Measurements from ENCODE around the gene ATXN1.

The ATXN1 gene

GRCh38 chr6:16505711-16506357 lies 255.4 kb downstream of the ATXN1 start:
- H3K9ac ChIP-seq (ENCODE audit: low read length): no peak overlapping the region
- no peaks in the 10 kb centered on the region for H3K27me3 ChIP-seq (ENCODE audit: control insufficient read depth in 1 of 2, insufficient read depth in 2 of 2, low read length in 2 of 2)
- H3K9me3 ChIP-seq (ENCODE audit: low read length): no peaks in the 10 kb centered on the region
- H3K27ac ChIP-seq (ENCODE audit: low read depth, low read length): peak overlapping the region; percentile 39
- no peaks in the 10 kb centered on the region for H3K36me3 ChIP-seq (ENCODE audit: insufficient read depth, low read length)
- no peak overlapping the region for H3K4me3 ChIP-seq (ENCODE audit: low read depth in 1 of 2, low read length in 2 of 2)
- H3K4me1 ChIP-seq (ENCODE audit: insufficient read depth, low read length): peaks cover 27% of the 10 kb centered on the region

- Histone ChIP-seq H3K4me3 (ENCODE audit: low read depth in 1 of 2, low read length in 2 of 2) (no peak overlapping the region), H3K9ac (ENCODE audit: low read length) (no peak overlapping the region), H3K9me3 (ENCODE audit: low read length) (no peaks in the 10 kb centered on the region), H3K36me3 (ENCODE audit: insufficient read depth, low read length) (no peaks in the 10 kb centered on the region), H3K4me1 (ENCODE audit: insufficient read depth, low read length) (peaks cover 27% of the 10 kb centered on the region), H3K27ac (ENCODE audit: low read depth, low read length) (peak overlapping the region; percentile 49), H3K27me3 (ENCODE audit: control insufficient read depth in 1 of 2, insufficient read depth in 2 of 2, low read length in 2 of 2) (no peaks in the 10 kb centered on the region)
These were observed 256.7 kb downstream of the ATXN1 start for GRCh38 chr6:16504609-16505008.

- Histone ChIP-seq H3K9ac (ENCODE audit: low read length) (no peak overlapping the region), H3K36me3 (ENCODE audit: insufficient read depth, low read length) (no peaks in the 10 kb centered on the region), H3K4me3 (ENCODE audit: low read depth in 1 of 2, low read length in 2 of 2) (no peak overlapping the region), H3K27me3 (ENCODE audit: control insufficient read depth in 1 of 2, insufficient read depth in 2 of 2, low read length in 2 of 2) (no peaks in the 10 kb centered on the region), H3K27ac (ENCODE audit: low read depth, low read length) (no peak overlapping the region), H3K9me3 (ENCODE audit: low read length) (no peaks in the 10 kb centered on the region), H3K4me1 (ENCODE audit: insufficient read depth, low read length) (peaks cover 27% of the 10 kb centered on the region)
These were observed 257.3 kb downstream of the ATXN1 start for GRCh38 chr6:16503970-16504415.

GRCh38 chr6:16503241-16503775 lies 258.0 kb downstream of the ATXN1 start:
- H3K9ac ChIP-seq (ENCODE audit: low read length): no peak overlapping the region
- H3K4me1 ChIP-seq (ENCODE audit: insufficient read depth, low read length): peaks cover 27% of the 10 kb centered on the region
- H3K9me3 ChIP-seq (ENCODE audit: low read length): no peaks in the 10 kb centered on the region

GRCh38 chr6:16498957-16499356 lies 262.3 kb downstream of the ATXN1 start:
- Histone ChIP-seq H3K9ac (ENCODE audit: low read length) (no peak overlapping the region), H3K4me1 (ENCODE audit: insufficient read depth, low read length) (peaks cover 2% of the 10 kb centered on the region), H3K4me3 (ENCODE audit: low read depth in 1 of 2, low read length in 2 of 2) (no peak overlapping the region), H3K27me3 (ENCODE audit: control insufficient read depth in 1 of 2, insufficient read depth in 2 of 2, low read length in 2 of 2) (no peaks in the 10 kb centered on the region), H3K27ac (ENCODE audit: low read depth, low read length) (no peak overlapping the region), H3K36me3 (ENCODE audit: insufficient read depth, low read length) (no peaks in the 10 kb centered on the region), H3K9me3 (ENCODE audit: low read length) (no peaks in the 10 kb centered on the region)

More at GRCh38 chr6:16503241-16503775, 258.0 kb downstream of the ATXN1 start:
- no peak overlapping the region for H3K27ac ChIP-seq (ENCODE audit: low read depth, low read length)
- no peak overlapping the region for H3K4me3 ChIP-seq (ENCODE audit: low read depth in 1 of 2, low read length in 2 of 2)
- no peaks in the 10 kb centered on the region for H3K36me3 ChIP-seq (ENCODE audit: insufficient read depth, low read length)
- no peaks in the 10 kb centered on the region for H3K27me3 ChIP-seq (ENCODE audit: control insufficient read depth in 1 of 2, insufficient read depth in 2 of 2, low read length in 2 of 2)

- no peak overlapping the region for H3K27ac ChIP-seq (ENCODE audit: low read depth, low read length)
- no peaks in the 10 kb centered on the region for H3K36me3 ChIP-seq (ENCODE audit: insufficient read depth, low read length)
- H3K9me3 ChIP-seq (ENCODE audit: low read length): no peaks in the 10 kb centered on the region
- H3K4me3 ChIP-seq (ENCODE audit: low read depth in 1 of 2, low read length in 2 of 2): no peak overlapping the region
- no peaks in the 10 kb centered on the region for H3K4me1 ChIP-seq (ENCODE audit: insufficient read depth, low read length)
- H3K9ac ChIP-seq (ENCODE audit: low read length): no peak overlapping the region
- no peaks in the 10 kb centered on the region for H3K27me3 ChIP-seq (ENCODE audit: control insufficient read depth in 1 of 2, insufficient read depth in 2 of 2, low read length in 2 of 2)
These were observed 263.0 kb downstream of the ATXN1 start for GRCh38 chr6:16498237-16498636.

GRCh38 chr6:16496991-16497801 lies 264.1 kb downstream of the ATXN1 start:
- Histone ChIP-seq H3K9me3 (ENCODE audit: low read length) (no peaks in the 10 kb centered on the region), H3K36me3 (ENCODE audit: insufficient read depth, low read length) (no peaks in the 10 kb centered on the region), H3K4me1 (ENCODE audit: insufficient read depth, low read length) (no peaks in the 10 kb centered on the region), H3K4me3 (ENCODE audit: low read depth in 1 of 2, low read length in 2 of 2) (no peak overlapping the region), H3K9ac (ENCODE audit: low read length) (no peak overlapping the region), H3K27ac (ENCODE audit: low read depth, low read length) (no peak overlapping the region), H3K27me3 (ENCODE audit: control insufficient read depth in 1 of 2, insufficient read depth in 2 of 2, low read length in 2 of 2) (no peaks in the 10 kb centered on the region)

GRCh38 chr6:16496210-16496609 lies 265.1 kb downstream of the ATXN1 start:
- Histone ChIP-seq H3K4me3 (ENCODE audit: low read depth in 1 of 2, low read length in 2 of 2) (no peak overlapping the region), H3K36me3 (ENCODE audit: insufficient read depth, low read length) (no peaks in the 10 kb centered on the region), H3K4me1 (ENCODE audit: insufficient read depth, low read length) (no peaks in the 10 kb centered on the region), H3K27ac (ENCODE audit: low read depth, low read length) (no peak overlapping the region), H3K27me3 (ENCODE audit: control insufficient read depth in 1 of 2, insufficient read depth in 2 of 2, low read length in 2 of 2) (no peaks in the 10 kb centered on the region), H3K9me3 (ENCODE audit: low read length) (no peaks in the 10 kb centered on the region), H3K9ac (ENCODE audit: low read length) (no peak overlapping the region)

GRCh38 chr6:16494793-16495192 lies 266.5 kb downstream of the ATXN1 start:
- Histone ChIP-seq H3K4me3 (ENCODE audit: low read depth in 1 of 2, low read length in 2 of 2) (no peak overlapping the region), H3K27me3 (ENCODE audit: control insufficient read depth in 1 of 2, insufficient read depth in 2 of 2, low read length in 2 of 2) (no peaks in the 10 kb centered on the region), H3K4me1 (ENCODE audit: insufficient read depth, low read length) (no peaks in the 10 kb centered on the region), H3K9me3 (ENCODE audit: low read length) (no peaks in the 10 kb centered on the region), H3K9ac (ENCODE audit: low read length) (no peak overlapping the region), H3K27ac (ENCODE audit: low read depth, low read length) (no peak overlapping the region), H3K36me3 (ENCODE audit: insufficient read depth, low read length) (no peaks in the 10 kb centered on the region)

GRCh38 chr6:16493802-16494201 lies 267.5 kb downstream of the ATXN1 start:
- no peaks in the 10 kb centered on the region for H3K36me3 ChIP-seq (ENCODE audit: insufficient read depth, low read length)
- H3K9me3 ChIP-seq (ENCODE audit: low read length): no peaks in the 10 kb centered on the region
- no peak overlapping the region for H3K9ac ChIP-seq (ENCODE audit: low read length)
- H3K4me1 ChIP-seq (ENCODE audit: insufficient read depth, low read length): no peaks in the 10 kb centered on the region
- no peak overlapping the region for H3K4me3 ChIP-seq (ENCODE audit: low read depth in 1 of 2, low read length in 2 of 2)
- H3K27me3 ChIP-seq (ENCODE audit: control insufficient read depth in 1 of 2, insufficient read depth in 2 of 2, low read length in 2 of 2): no peaks in the 10 kb centered on the region
- no peak overlapping the region for H3K27ac ChIP-seq (ENCODE audit: low read depth, low read length)

- no peaks in the 10 kb centered on the region for H3K4me1 ChIP-seq (ENCODE audit: insufficient read depth, low read length)
- H3K27ac ChIP-seq (ENCODE audit: low read depth, low read length): no peak overlapping the region
- H3K9ac ChIP-seq (ENCODE audit: low read length): no peak overlapping the region
- H3K9me3 ChIP-seq (ENCODE audit: low read length): no peaks in the 10 kb centered on the region
- no peaks in the 10 kb centered on the region for H3K27me3 ChIP-seq (ENCODE audit: control insufficient read depth in 1 of 2, insufficient read depth in 2 of 2, low read length in 2 of 2)
- no peaks in the 10 kb centered on the region for H3K36me3 ChIP-seq (ENCODE audit: insufficient read depth, low read length)
- H3K4me3 ChIP-seq (ENCODE audit: low read depth in 1 of 2, low read length in 2 of 2): no peak overlapping the region
These were observed 268.1 kb downstream of the ATXN1 start for GRCh38 chr6:16493112-16493511.
